Brain microvascular endothelial cell (primary cell): Measurements from ENCODE around the gene SEZ6.

Experiments used
- DNase-seq: peaks from one replicate; pipeline ENCODE4 v3.0.0-alpha.2; 2020
- H3K27ac ChIP-seq: fragments of 250-450 bp; sonication (Bioruptor Pico); 2 replicates; pipeline ENCODE4 v1.5.1; 2020; ENCODE audit warnings: mild to moderate bottlenecking, moderate library complexity
- H3K27me3 ChIP-seq: fragments of 250-450 bp; sonication (Bioruptor Pico); replicated peaks from 2 replicates; pipeline ENCODE4 v1.5.1; 2020; ENCODE audit warnings: mild to moderate bottlenecking
- H3K36me3 ChIP-seq: fragments of 250-450 bp; sonication (Bioruptor Pico); replicated peaks from 2 replicates; pipeline ENCODE4 v1.5.1; 2020; ENCODE audit warnings: mild to moderate bottlenecking
- H3K4me3 ChIP-seq: 2 replicates; pipeline ENCODE4 v1.5.1; 2011; ENCODE audit warnings: low read depth, mild to moderate bottlenecking, control low read depth, low read length, moderate library complexity
- in situ Hi-C: cut with HindIII; loops from 2 replicates; pipeline ENCODE4 v1.10.0; 2017; ENCODE audit warnings: low sequenced_read_pairs, low pct_ligation_motif_present
- TF ChIP-seq, protein P1 (sequence below): IDR thresholded peaks from 2 replicates; pipeline ENCODE4 v1.5.1; 2011; ENCODE audit warnings: low read depth, mild to moderate bottlenecking, moderate library complexity, low read length, control low read depth, inconsistent platforms; ENCODE audit errors: missing control alignments

Gene SEZ6

GRCh38 chr17:28926786-28927185 lies 79.0 kb downstream of the SEZ6 start:
- H3K27me3 ChIP-seq = no peaks in the 10 kb centered on the region
- in situ Hi-C loops = no loop called here
- DNase-seq = no peak
- no peak overlapping the region for H3K4me3 ChIP-seq
- peak overlapping the region; percentile 4 for H3K27ac ChIP-seq
- H3K36me3 ChIP-seq = peaks cover 17% of the 10 kb centered on the region
- TF ChIP-seq, protein P1, sequence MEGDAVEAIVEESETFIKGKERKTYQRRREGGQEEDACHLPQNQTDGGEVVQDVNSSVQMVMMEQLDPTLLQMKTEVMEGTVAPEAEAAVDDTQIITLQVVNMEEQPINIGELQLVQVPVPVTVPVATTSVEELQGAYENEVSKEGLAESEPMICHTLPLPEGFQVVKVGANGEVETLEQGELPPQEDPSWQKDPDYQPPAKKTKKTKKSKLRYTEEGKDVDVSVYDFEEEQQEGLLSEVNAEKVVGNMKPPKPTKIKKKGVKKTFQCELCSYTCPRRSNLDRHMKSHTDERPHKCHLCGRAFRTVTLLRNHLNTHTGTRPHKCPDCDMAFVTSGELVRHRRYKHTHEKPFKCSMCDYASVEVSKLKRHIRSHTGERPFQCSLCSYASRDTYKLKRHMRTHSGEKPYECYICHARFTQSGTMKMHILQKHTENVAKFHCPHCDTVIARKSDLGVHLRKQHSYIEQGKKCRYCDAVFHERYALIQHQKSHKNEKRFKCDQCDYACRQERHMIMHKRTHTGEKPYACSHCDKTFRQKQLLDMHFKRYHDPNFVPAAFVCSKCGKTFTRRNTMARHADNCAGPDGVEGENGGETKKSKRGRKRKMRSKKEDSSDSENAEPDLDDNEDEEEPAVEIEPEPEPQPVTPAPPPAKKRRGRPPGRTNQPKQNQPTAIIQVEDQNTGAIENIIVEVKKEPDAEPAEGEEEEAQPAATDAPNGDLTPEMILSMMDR = no peak

DNA sequence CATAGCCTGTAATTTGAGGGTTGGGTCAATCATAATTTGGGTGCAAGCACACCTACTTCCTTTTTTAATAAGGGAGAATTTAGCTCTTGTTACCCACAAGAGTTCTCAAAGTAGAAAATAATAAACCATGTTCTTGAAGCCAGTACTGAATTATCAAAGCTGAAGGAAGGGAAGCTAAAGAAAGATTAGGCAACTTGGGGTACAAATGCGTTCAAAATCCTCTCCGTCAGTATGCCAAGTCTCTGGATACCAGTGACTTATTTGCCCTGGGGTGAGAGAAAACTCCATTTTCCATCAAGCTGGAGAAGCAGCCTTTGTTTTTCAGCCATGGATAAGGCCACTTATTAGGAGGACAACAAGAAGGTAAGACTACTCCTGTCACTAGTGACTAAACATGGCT lies 79.5 kb downstream of the SEZ6 start:
- TF ChIP-seq, protein P1 = no peak
- DNase-seq = no peak
- in situ Hi-C loops = no loop called here
- Histone ChIP-seq H3K36me3 (peaks cover 20% of the 10 kb centered on the region), H3K4me3 (no peak overlapping the region), H3K27me3 (no peaks in the 10 kb centered on the region), H3K27ac (peak overlapping the region; percentile 4)

GRCh38 chr17:28925912-28926365 lies 79.9 kb downstream of the SEZ6 start:
- in situ Hi-C loops = no loop called here
- Histone ChIP-seq H3K27me3 (no peaks in the 10 kb centered on the region), H3K4me3 (no peak overlapping the region), H3K36me3 (peaks cover 24% of the 10 kb centered on the region), H3K27ac (peak overlapping the region; percentile 33)
- peak; percentile 51 for DNase-seq
- TF ChIP-seq, protein P1 = no peak

DNA sequence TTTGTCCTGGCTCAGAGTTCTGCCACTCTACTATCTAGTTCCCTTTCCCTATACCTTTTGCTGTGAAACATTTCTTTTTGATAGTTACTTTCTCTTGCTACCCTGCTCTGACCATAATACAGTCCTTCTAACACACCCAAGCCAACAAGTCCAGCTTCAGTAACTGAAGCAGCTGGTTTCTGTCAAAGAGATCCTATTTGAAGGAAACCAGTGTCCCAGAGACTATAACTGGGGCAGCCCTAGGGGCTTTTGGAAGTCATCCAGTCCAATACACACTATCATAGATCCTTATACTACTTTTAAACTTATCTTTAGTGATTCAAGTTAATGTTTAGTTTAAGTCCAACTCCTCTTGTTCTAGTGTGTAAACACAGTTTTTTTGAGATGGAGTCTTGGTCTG lies 85.6 kb downstream of the SEZ6 start:
- Histone ChIP-seq H3K27ac (no peak overlapping the region), H3K36me3 (peaks cover 71% of the 10 kb centered on the region), H3K27me3 (no peaks in the 10 kb centered on the region), H3K4me3 (no peak overlapping the region)
- DNase-seq = no peak
- TF ChIP-seq, protein P1 = no peak
- in situ Hi-C loops = no loop called here

DNA sequence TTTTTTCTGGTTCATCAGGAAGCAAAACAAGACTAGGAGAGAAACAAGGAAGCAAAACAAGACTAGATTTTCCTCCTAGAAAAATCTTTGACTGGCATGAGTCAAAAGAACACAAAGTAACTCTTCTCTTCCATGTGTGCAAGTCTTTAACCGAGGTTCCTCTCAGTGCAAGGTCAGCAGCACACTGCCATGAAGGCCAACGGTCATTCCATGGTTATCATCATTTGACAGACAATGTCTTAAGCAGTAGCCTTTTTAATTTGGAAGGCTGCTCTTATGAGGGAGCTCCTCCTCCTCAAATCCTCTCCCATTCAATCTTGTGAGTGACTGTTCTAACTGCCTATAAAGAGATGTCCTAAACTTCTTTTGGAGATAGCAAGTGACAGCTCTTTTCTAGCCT lies 87.5 kb downstream of the SEZ6 start:
- Histone ChIP-seq H3K36me3 (peaks cover 77% of the 10 kb centered on the region), H3K27me3 (no peaks in the 10 kb centered on the region), H3K4me3 (no peak overlapping the region), H3K27ac (no peak overlapping the region)
- TF ChIP-seq, protein P1 = no peak
- in situ Hi-C loops = no loop called here
- no peak for DNase-seq

DNA sequence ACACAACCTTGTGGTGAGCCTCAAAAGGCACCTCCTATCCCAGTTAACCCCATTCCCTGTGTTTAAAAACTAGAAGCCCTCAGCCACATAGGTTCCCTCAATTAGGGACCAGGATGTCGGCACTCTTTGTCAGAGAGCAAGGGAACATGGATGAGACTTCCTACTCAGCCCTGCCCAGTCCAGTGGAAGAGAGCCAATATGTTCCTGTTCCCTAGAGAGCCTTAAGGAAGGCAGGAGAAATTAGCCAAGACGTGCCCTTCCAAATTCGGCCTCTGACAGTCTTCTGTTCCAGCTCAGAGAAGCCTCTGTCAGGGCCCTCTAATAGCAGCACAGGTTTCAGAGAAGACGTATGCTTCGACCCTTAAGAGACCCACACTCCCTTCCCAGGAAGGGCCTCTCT lies 88.4 kb downstream of the SEZ6 start:
- peaks cover 82% of the 10 kb centered on the region for H3K36me3 ChIP-seq
- DNase-seq = no peak
- TF ChIP-seq, protein P1 = no peak
- in situ Hi-C loops = no loop called here
- no peaks in the 10 kb centered on the region for H3K27me3 ChIP-seq
- no peak overlapping the region for H3K27ac ChIP-seq
- H3K4me3 ChIP-seq = no peak overlapping the region
